Left lobe of liver (tissue), 2 donors: Measurements from ENCODE around the gene PPP1R37. TPM values are rescaled to one million over a fixed set of nuclear protein-coding genes. Genes with fewer than 3 reads are reported as not detected.
"Not testable (repeated sequence)": the region's sequence is repeated elsewhere in the genome, so short reads cannot be mapped to it uniquely, and the experiment has no call there.

ENCODE experiments used
- ATAC-seq: fragments of 200-7000 bp; cut with Tn5 transposase; one replicate; pipeline ENCODE4 v1.9.1; 2020; ENCODE audit warnings: mild to moderate bottlenecking, moderate library complexity
- DNase-seq: peaks from one replicate; pipeline ENCODE4 v3.0.0-alpha.2; 2020; ENCODE audit warnings: low spot score
- total RNA-seq: library from RNA; stranded (reverse); gene quantifications from one replicate; pipeline ENCODE4 v1.2.1, GENCODE V29; 2021
- donor health status: DM: no; HTN: no; CAD: no; lungs with moderate emphysema.
- donor health status: DM: no; HTN: yes; CAD: no.

PPP1R37 gene
- total RNA-seq, 1 donor from 2014 or later: 11.3 TPM

GRCh38 chr19:45094707-45095106 is 1.7 kb downstream of the PPP1R37 start:
- no peak for DNase-seq
- ATAC-seq: no peak

- ATAC-seq (no peak), DNase-seq (no peak)
Measured at GRCh38 chr19:45095496-45096413, 2.8 kb downstream of the PPP1R37 start.

DNA sequence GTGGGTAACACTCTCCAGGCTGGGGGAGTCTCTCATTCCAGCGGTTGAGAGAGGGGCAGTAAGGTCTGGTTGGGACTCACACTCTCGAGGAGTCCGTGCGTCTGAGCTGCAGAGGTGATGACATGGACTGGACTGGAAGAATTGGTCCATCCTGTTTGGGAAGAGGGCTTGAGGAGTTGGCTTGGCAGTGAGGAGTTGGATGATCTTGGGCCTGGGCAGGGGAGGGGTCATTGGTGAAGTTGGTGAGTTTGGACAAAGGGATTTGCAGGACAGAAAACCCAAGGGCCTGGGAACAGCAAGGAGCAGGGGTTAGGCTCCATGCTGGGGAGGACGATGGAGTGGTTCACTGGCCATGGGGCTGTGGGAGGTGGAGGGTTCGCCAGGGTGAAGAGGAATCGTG is 3.7 kb downstream of the PPP1R37 start:
- no peak for ATAC-seq
- DNase-seq: no peak

DNA sequence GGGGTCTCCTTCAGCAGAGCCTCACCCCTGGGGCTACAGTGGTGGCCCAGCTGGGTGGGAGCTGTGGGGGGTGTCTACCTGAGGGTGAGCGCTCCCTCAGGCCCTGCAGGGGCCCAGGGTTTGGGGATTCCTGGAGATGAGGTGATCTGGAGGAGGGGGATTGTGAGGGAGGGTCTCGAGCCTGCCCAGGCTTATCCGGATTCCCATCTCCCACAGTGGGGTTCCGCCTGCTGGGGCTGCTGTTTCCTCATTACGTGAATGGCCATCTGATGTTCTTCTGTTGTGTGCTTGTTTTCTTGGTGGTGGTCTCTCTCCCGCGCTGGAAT is 4.4 kb downstream of the PPP1R37 start:
- no peak for ATAC-seq

GRCh38 chr19:45097776-45098520 is 5.0 kb downstream of the PPP1R37 start:
- DNase-seq (no peak), ATAC-seq (peak; percentile 17)

More for the DNA sequence above, 4.4 kb downstream of the PPP1R37 start:
- no peak for DNase-seq

GRCh38 chr19:45098521-45099466 is 5.8 kb downstream of the PPP1R37 start:
- DNase-seq (no peak), ATAC-seq (peak; percentile 18)

- no peak for DNase-seq
- no peak for ATAC-seq
Measured at GRCh38 chr19:45099467-45100191, 6.7 kb downstream of the PPP1R37 start.

GRCh38 chr19:45100201-45100600 is 7.2 kb downstream of the PPP1R37 start:
- no peak for ATAC-seq
- no peak for DNase-seq

DNA sequence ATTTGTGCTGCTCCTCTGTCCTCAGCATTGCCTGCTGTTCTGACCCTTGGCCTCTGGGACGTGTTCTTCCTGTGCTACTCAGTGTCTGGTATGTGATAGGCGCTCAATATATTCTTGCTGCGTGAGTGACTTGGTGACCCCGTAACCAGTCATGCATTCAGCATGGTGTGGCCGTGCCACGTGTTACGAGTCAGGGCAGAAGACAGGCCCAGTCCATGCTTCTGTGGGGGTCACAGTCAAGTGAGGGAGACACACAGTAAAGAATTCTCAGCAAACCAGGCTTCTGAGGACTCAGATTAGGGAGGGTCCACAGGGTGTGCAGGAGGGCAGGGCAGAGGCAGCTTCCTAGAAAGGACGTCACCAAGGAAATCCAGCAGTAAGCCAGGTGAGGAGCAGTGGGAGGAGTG is 7.9 kb downstream of the PPP1R37 start:
- DNase-seq (no peak), ATAC-seq (no peak)

- no peak for DNase-seq
- no peak for ATAC-seq
Measured at GRCh38 chr19:45101806-45102205, 8.8 kb downstream of the PPP1R37 start.

DNA sequence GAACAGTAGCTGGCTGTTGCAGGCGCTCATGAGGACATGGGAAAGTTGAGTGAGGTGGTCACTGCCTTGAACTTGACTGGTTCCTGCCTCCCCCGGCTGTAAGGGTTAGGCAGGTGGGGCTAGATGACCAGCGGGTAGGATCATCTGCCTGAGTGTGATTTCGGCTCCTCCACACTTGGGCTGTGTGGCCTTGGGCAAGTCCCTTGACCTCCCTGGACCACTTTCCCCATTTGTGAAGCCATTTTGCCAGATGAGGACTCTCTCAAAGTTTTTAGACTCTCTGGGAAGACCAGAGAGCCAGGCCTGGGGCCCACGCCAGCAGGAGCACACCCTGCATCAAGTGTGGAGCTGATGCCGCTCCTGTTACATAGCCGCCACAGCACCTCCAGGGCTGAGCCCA is 9.5 kb downstream of the PPP1R37 start:
- DNase-seq: no peak
- ATAC-seq: no peak

DNA sequence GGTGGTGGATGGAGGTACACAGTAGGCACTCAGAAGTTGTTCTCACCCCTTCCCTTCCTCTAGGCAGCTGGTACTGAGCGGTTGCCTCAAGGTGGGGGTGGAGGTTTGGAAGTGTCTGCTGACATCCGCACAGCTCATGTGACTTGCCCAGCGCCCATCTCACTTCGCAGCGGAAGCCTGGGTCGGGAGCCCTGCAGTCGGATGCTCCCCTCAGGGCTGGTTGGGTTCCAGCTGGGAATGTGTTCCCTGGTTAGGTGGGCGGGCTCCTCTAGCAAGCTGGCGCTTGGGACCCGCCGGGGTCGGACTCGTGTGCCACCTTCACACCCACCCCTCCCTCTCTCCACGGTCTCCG is 10.2 kb downstream of the PPP1R37 start:
- ATAC-seq (peak; percentile 39), DNase-seq (no peak)

GRCh38 chr19:45103508-45104319 is 10.7 kb downstream of the PPP1R37 start:
- ATAC-seq (peak; percentile 19), DNase-seq (no peak)

DNA sequence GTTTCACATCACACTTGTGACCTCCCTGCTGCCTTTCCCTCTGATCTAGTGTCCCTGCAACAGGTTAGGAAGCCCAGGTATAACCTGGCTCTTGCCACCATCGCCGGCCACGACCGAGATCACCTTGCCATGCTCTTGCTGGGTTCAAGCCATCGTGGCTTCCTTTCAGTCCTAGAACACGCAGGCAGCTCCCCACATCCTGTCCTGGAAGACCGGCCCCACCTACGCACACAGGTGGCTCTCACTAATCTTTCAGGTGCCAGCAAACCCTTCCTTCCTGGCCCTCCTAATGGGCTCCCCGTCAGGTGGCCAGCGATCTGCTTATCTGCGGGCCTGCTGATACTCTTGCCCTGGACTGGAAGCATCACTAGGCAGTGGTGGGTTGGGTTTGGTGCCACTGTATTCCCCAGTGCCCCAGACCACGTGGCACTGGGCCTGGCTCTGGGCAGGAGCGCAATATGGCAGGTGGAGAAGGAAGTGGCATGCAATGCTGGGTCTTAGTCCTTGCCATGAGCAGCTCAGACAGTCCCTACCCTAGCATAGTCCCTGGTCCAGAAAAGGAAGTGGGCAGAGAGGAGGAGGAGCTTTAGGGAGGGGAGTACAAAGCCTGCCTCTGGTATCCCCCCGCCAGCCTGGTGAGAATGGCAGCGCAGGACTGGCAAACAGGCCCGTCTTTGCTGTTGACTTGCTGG is 11.8 kb downstream of the PPP1R37 start:
- ATAC-seq (no peak), DNase-seq (no peak)

GRCh38 chr19:45106363-45106762 is 13.4 kb downstream of the PPP1R37 start:
- not testable (repeated sequence) for ATAC-seq, DNase-seq

DNA sequence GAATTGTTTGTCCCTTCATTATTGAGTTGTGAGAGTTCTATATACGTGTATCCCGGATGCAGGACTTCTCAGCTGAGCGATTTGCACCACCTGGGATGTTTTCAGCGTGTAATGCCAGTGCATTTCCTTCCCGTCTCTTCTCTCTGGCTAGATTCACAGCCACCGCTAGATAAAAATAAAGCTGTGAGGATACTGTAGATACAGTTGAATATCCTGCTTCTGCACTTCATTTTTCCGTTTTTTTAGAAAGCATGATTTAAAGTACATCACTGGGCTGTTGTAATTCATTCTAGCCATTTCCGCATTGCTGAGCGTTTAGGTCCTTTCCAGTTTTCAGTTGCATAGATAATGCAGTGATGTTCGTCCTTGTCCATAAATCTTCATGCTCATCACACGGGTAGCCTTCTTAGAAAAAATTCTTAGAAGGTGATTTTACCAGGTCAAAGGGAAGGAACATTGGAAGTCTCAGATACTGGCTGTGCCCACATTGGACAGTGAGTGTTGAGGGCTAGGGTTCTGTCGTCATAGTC is 14.7 kb downstream of the PPP1R37 start:
- ATAC-seq (no peak), DNase-seq (no peak)

DNA sequence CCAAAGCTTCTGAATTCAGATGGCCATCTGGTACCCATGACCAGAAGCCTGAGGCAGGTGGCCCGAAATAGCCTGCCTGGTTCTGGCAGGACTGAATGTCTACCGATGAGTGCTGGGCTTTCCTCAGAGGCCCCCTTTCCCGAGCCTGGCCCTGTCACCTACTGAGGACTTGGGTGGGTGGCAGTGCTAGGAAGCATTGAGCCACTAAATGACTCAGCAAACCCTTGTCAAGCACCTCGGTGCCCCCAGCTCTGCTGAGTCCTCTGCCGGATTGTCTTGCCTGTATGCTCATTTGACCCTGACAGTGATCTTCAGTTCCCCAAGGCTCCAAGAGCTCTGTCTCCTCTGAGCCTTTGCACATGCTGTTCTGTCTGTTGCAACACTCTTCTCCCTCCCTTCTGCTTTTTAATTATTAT is 17.9 kb downstream of the PPP1R37 start:
- ATAC-seq: no peak
- DNase-seq: no peak

- ATAC-seq (no peak), DNase-seq (no peak)
Measured at GRCh38 chr19:45112111-45112827, 19.3 kb downstream of the PPP1R37 start.
